HG03095 (cell line): Measurements from ENCODE around the gene KCTD16.

Experiments used
- ATAC-seq: cut with Tn5 transposase; IDR thresholded peaks from one replicate; pipeline ENCODE4 v1.9.1; 2021; ENCODE audit warnings: moderate library complexity; ENCODE audit not compliant: unreplicated experiment

KCTD16 gene

GRCh38 chr5:144504929-144505577, 334.4 kb downstream of the KCTD16 start:
- ATAC-seq, result no peak

GRCh38 chr5:144510845-144511579, 340.3 kb downstream of the KCTD16 start:
- no peak for ATAC-seq

GRCh38 chr5:144511580-144512072, 341.0 kb downstream of the KCTD16 start:
- ATAC-seq, result no peak

GRCh38 chr5:144522698-144523097, 352.0 kb downstream of the KCTD16 start:
- ATAC-seq, result no peak

GRCh38 chr5:144525000-144525399, 354.3 kb downstream of the KCTD16 start:
- ATAC-seq, result no peak

GRCh38 chr5:144531188-144531587, 360.5 kb downstream of the KCTD16 start:
- no peak for ATAC-seq
